Ascending aorta (tissue), 2 donors: ENCODE measurements around the gene MIB2. TPM values are rescaled to one million over a fixed set of nuclear protein-coding genes. Genes with fewer than 3 reads are reported as not detected.

Experiments used
- DNase-seq, 2 donors: peaks; one replicate each; pipeline ENCODE4 v3.0.0-alpha.2; 2019; ENCODE audit warnings: low spot score in 2 of 2
- H3K27ac ChIP-seq, 2 donors: fragments of 200-600 bp; sonication (generic); one replicate each; pipeline ENCODE4 v1.5.1; 2016 to 2017; ENCODE audit warnings: mild to moderate bottlenecking in 1 of 2
- H3K27me3 ChIP-seq: fragments of 200-600 bp; sonication (generic); one replicate; pipeline ENCODE4 v1.5.1; 2017
- H3K36me3 ChIP-seq, 2 donors: fragments of 200-600 bp; sonication (generic); one replicate each; pipeline ENCODE4 v1.5.1; 2016
- H3K4me1 ChIP-seq, 2 donors: fragments of 200-600 bp; sonication (generic); one replicate each; pipeline ENCODE4 v1.5.1; 2016 to 2017; ENCODE audit warnings: mild to moderate bottlenecking in 1 of 2
- H3K4me3 ChIP-seq, 2 donors: fragments of 200-600 bp; sonication (generic); one replicate each; pipeline ENCODE4 v1.5.1; 2016 to 2017; ENCODE audit warnings: mild to moderate bottlenecking in 1 of 2
- H3K9me3 ChIP-seq, 2 donors: fragments of 200-600 bp; sonication (generic); one replicate each; pipeline ENCODE4 v1.5.1; 2016
- CTCF ChIP-seq, 3 experiments: fragments of 200-600 bp in 2 of 3; fragments of 450-650 bp in 1 of 3; sonication (generic) in 2 of 3; IDR thresholded peaks; one replicate each; pipeline ENCODE4 v1.5.1; 2016 to 2019; ENCODE audit warnings: antibody characterized with exemption in 3 of 3, mild to moderate bottlenecking in 1 of 3, moderate library complexity in 1 of 3
- intact Hi-C: fragments of 100-400 bp; cut with DNase I; formaldehyde crosslinking; loops from one replicate; pipeline ENCODE4 v1.15.1; 2023
- total RNA-seq: library from RNA; depleted of rRNA; stranded (reverse); fragments of >200 nt; gene quantifications from one replicate; pipeline ENCODE4 v1.1.0, GENCODE V29; 2016

MIB2 gene
- total RNA-seq, 1 donor from 2014 or later: 96.9 TPM

- H3K4me1 ChIP-seq: peaks cover 15 to 25% of the 10 kb centered on the region in 2 donors
- H3K9me3 ChIP-seq: no peaks in the 10 kb centered on the region
- intact Hi-C loops: loop anchor here (5.0 to 10.0 kb wide), 3 partner anchors 41 to 291 kb away; partner anchors contain the start of genes CDK11B and MRPL20
- H3K27me3 ChIP-seq: no peaks in the 10 kb centered on the region
- H3K36me3 ChIP-seq: peaks cover 0 to 6% of the 10 kb centered on the region in 2 donors
- peak overlapping the region; percentile 100 for H3K27ac ChIP-seq
- H3K4me3 ChIP-seq: peak overlapping the region; percentile 97 to 100
- no peak for DNase-seq
- TF ChIP-seq CTCF (IDR thresholded peaks at IDR 0.05): no peak
Measured at GRCh38 chr1:1616045-1616790, 918 bp downstream of the MIB2 start.

DNA sequence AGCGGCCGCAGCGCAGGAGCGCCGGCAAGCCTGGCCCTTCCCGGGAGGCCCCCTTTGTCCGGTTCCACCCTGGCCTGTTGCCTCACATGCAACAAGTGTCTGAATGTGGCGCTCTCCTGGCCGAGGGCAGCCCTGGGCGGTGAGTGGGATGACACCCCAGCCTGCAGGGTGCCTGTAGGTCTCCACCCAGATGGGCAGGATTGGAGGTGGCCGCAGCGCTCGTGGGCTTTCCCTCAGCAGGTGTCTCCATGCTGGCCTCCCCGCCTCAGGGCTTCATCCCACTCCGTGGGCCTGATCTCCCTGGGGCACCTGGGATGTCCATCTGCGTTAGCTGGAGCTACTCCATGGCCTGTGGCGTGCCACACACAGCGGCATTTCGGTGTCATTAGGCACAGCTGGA is 1.5 kb downstream of the MIB2 start:
- intact Hi-C loops: loop anchor here (5.0 to 10.0 kb wide), 3 partner anchors 40 to 290 kb away; partner anchors contain the start of genes CDK11B and MRPL20
- H3K27ac ChIP-seq: no peak overlapping the region

DNA sequence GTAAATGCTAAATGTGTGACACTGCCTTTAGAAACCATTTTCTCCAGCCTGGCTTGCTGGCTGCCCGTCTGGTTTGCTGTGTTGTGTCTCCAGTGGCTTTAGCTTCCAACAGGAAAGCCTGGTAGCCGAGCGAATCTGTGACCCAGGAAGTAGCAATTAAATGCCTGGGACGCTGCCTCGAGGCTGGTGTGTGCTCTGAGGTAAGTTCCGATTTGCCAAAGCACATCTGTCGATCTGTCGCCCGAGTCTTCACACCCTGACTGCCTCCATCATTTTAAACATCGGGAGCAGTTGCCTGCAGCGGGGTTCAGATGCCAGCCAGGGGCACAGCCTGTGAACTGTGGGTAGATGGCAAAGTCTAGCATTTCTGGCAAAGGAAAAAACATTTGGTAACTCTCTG is 2.2 kb downstream of the MIB2 start:
- H3K4me3 ChIP-seq: no peak overlapping the region
- DNase-seq: no peak
- intact Hi-C loops: loop anchor here (5.0 to 10.0 kb wide), 3 partner anchors 40 to 290 kb away; partner anchors contain the start of genes CDK11B and MRPL20
- peaks cover 15 to 25% of the 10 kb centered on the region in 2 donors for H3K4me1 ChIP-seq
- no peaks in the 10 kb centered on the region for H3K27me3 ChIP-seq
- TF ChIP-seq CTCF (IDR thresholded peaks at IDR 0.05): no peak
- H3K27ac ChIP-seq: no peak overlapping the region
- H3K36me3 ChIP-seq: peaks cover 0 to 6% of the 10 kb centered on the region in 2 donors
- no peaks in the 10 kb centered on the region for H3K9me3 ChIP-seq

More for the DNA sequence above, 1.5 kb downstream of the MIB2 start:
- Histone ChIP-seq H3K4me3 (peak overlapping the region; percentile 97 to 100), H3K9me3 (no peaks in the 10 kb centered on the region), H3K36me3 (peaks cover 0 to 6% of the 10 kb centered on the region in 2 donors), H3K27me3 (no peaks in the 10 kb centered on the region), H3K4me1 (peaks cover 15 to 25% of the 10 kb centered on the region in 2 donors)
- DNase-seq: no peak
- TF ChIP-seq CTCF (IDR thresholded peaks at IDR 0.05): no peak

- intact Hi-C loops: loop anchor here (5.0 to 10.0 kb wide), 3 partner anchors 39 to 289 kb away; partner anchors contain the start of genes CDK11B and MRPL20
- no peaks in the 10 kb centered on the region for H3K9me3 ChIP-seq
- no peak overlapping the region for H3K4me3 ChIP-seq
- no peak for TF ChIP-seq CTCF (IDR thresholded peaks at IDR 0.05)
- H3K36me3 ChIP-seq: peaks cover 0 to 6% of the 10 kb centered on the region in 2 donors
- DNase-seq: no peak
- no peak overlapping the region for H3K27ac ChIP-seq
- H3K4me1 ChIP-seq: peaks cover 15 to 25% of the 10 kb centered on the region in 2 donors
- H3K27me3 ChIP-seq: no peaks in the 10 kb centered on the region
Measured at GRCh38 chr1:1617925-1618324, 2.6 kb downstream of the MIB2 start.

DNA sequence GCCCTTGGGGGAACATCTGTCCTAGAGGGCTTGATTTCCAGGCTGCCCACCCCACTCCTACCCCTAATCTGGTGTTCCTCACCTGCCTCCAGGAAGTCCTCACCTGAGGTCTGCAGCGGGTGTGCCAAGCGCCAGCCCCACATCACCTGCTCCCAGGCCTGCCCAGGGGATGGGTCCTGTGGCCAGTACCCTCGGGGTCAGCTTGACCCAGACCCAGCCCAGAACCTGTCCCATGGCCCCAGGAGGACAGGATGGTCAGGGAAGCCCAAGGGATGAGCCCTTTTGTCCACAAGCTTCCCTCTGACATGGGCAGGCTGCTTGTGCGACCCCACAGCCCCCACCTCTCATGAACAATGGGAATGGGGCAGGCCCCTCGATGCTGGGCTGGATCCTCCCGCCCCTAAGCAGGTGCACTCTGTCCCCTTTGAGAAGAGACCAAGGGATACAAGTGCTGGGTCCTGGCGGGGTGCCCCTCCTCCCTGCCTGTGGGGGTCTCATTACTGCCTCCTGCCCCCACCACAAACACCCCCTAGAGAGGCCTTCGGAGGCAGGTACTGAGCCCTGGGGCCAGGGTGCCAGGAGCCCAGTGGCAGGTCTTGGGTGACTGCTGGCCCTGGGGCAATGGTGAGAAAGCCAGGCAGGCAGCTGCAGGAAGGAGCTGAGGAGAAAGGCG is 3.2 kb downstream of the MIB2 start:
- Histone ChIP-seq H3K27ac (no peak overlapping the region), H3K4me1 (peaks cover 15 to 24% of the 10 kb centered on the region in 2 donors), H3K9me3 (no peaks in the 10 kb centered on the region), H3K4me3 (no peak overlapping the region), H3K36me3 (peaks cover 0 to 6% of the 10 kb centered on the region in 2 donors), H3K27me3 (no peaks in the 10 kb centered on the region)
- intact Hi-C loops: loop anchor here (5.0 to 10.0 kb wide), 3 partner anchors 39 to 289 kb away; partner anchors contain the start of genes CDK11B and MRPL20
- TF ChIP-seq CTCF (IDR thresholded peaks at IDR 0.05): no peak
- DNase-seq: no peak
